Adrenal gland (tissue), 12 donors: Measurements from ENCODE around the gene DNMT1. TPM values are rescaled to one million over a fixed set of nuclear protein-coding genes. Genes with fewer than 3 reads are reported as not detected.

Experiments used
- DNase-seq, 7 donors: peaks; one replicate each; pipeline ENCODE4 v3.0.0-alpha.2; 2019 to 2020
- H3K27ac ChIP-seq, 5 donors: fragments of 200-600 bp; sonication (generic) in 4 of 5; 1 replicate in 3 of 5; 2 replicates in 2 of 5; pipeline versions ENCODE4 v1.5.1 to v1.8.0; 2016 to 2020; ENCODE audit warnings: mild to moderate bottlenecking in 1 of 5
- H3K27me3 ChIP-seq: fragments of 200-600 bp; 2 replicates; pipeline ENCODE4 v1.8.0; 2021
- H3K36me3 ChIP-seq, 2 donors: fragments of 200-600 bp; replicated peaks in 1 of 2; 1 replicate in 1 of 2; 2 replicates in 1 of 2; pipeline versions ENCODE4 v1.5.1 to v1.8.0; 2018 to 2022
- H3K4me1 ChIP-seq, 2 donors: fragments of 200-600 bp; replicated peaks in 1 of 2; 1 replicate in 1 of 2; 2 replicates in 1 of 2; pipeline versions ENCODE4 v1.5.1 to v1.8.0; 2018 to 2021
- H3K4me3 ChIP-seq, 4 donors: fragments of 200-600 bp; sonication (generic) in 3 of 4; one replicate each; pipeline ENCODE4 v1.5.1; 2016 to 2018
- H3K9me3 ChIP-seq, 3 donors: fragments of 200-600 bp; sonication (generic) in 1 of 3; replicated peaks in 1 of 3; 1 replicate in 2 of 3; 2 replicates in 1 of 3; pipeline versions ENCODE4 v1.5.1 to v1.8.0; 2016 to 2021
- POLR2A ChIP-seq, 2 donors: fragments of 450-650 bp; IDR thresholded peaks; one replicate each; pipeline ENCODE4 v1.6.1; 2017; ENCODE audit warnings: antibody characterized with exemption in 2 of 2, mild to moderate bottlenecking in 2 of 2, moderate library complexity in 1 of 2
- WGBS, 4 donors: extraction: QIAGEN DNeasy Blood & Tissue Kit in 2 of 4; methylation state at CpG; one replicate each; pipeline versions ENCODE4 v1.1.5 to v1.1.7; 2013 to 2017; 5-methylcytosine and 5-hydroxymethylcytosine counted together
- intact Hi-C, 2 donors: fragments of 100-400 bp; cut with DNase I; formaldehyde crosslinking; loops; one replicate each; pipeline versions ENCODE4 v1.14.1 to v1.15.0; 2022 to 2023
- polyA plus RNA-seq, 3 donors: library from polyadenylated mRNA; stranded (reverse); fragments of 200-250 nt in 2 of 3; fragments of 350-450 nt in 1 of 3; fragmentation: Illumina TruSeq in 1 of 3; extraction: RNeasy Lipid Tissue Mini Kit (QIAGEN cat#74804) in 1 of 3; gene quantifications; one replicate each; pipeline ENCODE4 v1.2.3, GENCODE V29; 2013 to 2014
- total RNA-seq, 9 donors: library from RNA; depleted of rRNA in 4 of 9; stranded (reverse); fragments of >200 nt in 4 of 9; fragments of 120-200 nt in 1 of 9; fragmentation: NEBNext Ultra II Directional in 1 of 9; extraction: Animal tissue kit (Norgen Biotek cat#: 25700) in 1 of 9; gene quantifications; one replicate each; pipeline versions ENCODE4 v1.1.0 to v1.2.4, GENCODE V29; 2013 to 2023
- TF ChIP-seq, protein P1 (sequence below), 6 experiments: fragments of 450-650 bp in 4 of 6; fragments of 200-600 bp in 2 of 6; sonication (generic) in 1 of 6; IDR thresholded peaks; 1 replicate in 5 of 6; 2 replicates in 1 of 6; pipeline versions ENCODE4 v1.5.1 to v1.8.0; 2016 to 2021; ENCODE audit warnings: antibody characterized with exemption in 6 of 6, mild to moderate bottlenecking in 2 of 6, moderate library complexity in 1 of 6
- donor health status: healthy with polysubstance abuse.
- donor health status: Bipolar disorder and iron deficiency.
- donor health status: DM: yes; HTN: yes; CAD: no.
- donor health status: DM: no; HTN: no; CAD: no.
- donor health status: DM: no; HTN: no; CAD: no.
- donor health status: DM: yes; HTN: yes; CAD: no.

Gene DNMT1
- total and polyA plus RNA-seq, 12 donors = 23.6 to 49.7 (median 36.1) TPM

GRCh38 chr19:10209315-10209714, 14.6 kb upstream of the DNMT1 start:
- H3K27ac ChIP-seq = no peak overlapping the region
- no peak overlapping the region for H3K4me3 ChIP-seq
- H3K36me3 ChIP-seq = no peaks in the 10 kb centered on the region
- TF ChIP-seq, protein P1, sequence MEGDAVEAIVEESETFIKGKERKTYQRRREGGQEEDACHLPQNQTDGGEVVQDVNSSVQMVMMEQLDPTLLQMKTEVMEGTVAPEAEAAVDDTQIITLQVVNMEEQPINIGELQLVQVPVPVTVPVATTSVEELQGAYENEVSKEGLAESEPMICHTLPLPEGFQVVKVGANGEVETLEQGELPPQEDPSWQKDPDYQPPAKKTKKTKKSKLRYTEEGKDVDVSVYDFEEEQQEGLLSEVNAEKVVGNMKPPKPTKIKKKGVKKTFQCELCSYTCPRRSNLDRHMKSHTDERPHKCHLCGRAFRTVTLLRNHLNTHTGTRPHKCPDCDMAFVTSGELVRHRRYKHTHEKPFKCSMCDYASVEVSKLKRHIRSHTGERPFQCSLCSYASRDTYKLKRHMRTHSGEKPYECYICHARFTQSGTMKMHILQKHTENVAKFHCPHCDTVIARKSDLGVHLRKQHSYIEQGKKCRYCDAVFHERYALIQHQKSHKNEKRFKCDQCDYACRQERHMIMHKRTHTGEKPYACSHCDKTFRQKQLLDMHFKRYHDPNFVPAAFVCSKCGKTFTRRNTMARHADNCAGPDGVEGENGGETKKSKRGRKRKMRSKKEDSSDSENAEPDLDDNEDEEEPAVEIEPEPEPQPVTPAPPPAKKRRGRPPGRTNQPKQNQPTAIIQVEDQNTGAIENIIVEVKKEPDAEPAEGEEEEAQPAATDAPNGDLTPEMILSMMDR (IDR thresholded peaks at IDR 0.05) = no peak
- TF ChIP-seq POLR2A (IDR thresholded peaks at IDR 0.05) = no peak
- no peak for DNase-seq
- no peaks in the 10 kb centered on the region for H3K9me3 ChIP-seq
- no peaks in the 10 kb centered on the region for H3K4me1 ChIP-seq
- no peaks in the 10 kb centered on the region for H3K27me3 ChIP-seq
- 46 to 59% (median 48%) methylated on average over 4 of the region's 4 CpGs for WGBS, 4 donors
- intact Hi-C loops = no loop called here

DNA sequence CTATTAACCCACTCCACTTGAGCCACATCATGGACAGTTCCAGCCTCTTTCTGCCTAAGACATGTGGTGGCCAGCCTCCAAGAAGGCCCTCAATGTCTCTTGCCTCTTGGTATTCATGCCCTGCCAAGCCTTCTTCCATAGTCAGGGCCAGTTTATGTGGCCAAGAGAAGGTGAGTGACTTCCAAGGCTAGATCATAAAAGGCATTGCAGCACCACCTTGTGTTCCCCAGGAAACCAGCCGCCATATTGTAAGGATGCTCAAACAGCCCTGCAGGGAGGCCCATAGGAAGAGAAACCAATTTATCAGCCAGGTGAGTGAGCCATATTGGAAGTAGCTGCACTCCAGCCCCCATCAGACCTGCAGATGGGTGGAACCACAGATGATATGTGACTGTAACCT, 12.3 kb upstream of the DNMT1 start:
- Histone ChIP-seq H3K27ac (no peak overlapping the region), H3K4me3 (no peak overlapping the region), H3K4me1 (no peaks in the 10 kb centered on the region), H3K27me3 (no peaks in the 10 kb centered on the region), H3K9me3 (no peaks in the 10 kb centered on the region), H3K36me3 (no peaks in the 10 kb centered on the region)
- 95 to 100% (median 98%) methylated on average over 1 of the region's 1 CpG for WGBS, 4 donors
- no peak for DNase-seq
- intact Hi-C loops = no loop called here
- TF ChIP-seq, protein P1 (IDR thresholded peaks at IDR 0.05) = no peak
- no peak for TF ChIP-seq POLR2A (IDR thresholded peaks at IDR 0.05)

GRCh38 chr19:10206226-10206885, 11.6 kb upstream of the DNMT1 start:
- WGBS, 4 donors = 56 to 67% (median 63%) methylated on average over 6 to 10 of the region's 10 CpGs
- Histone ChIP-seq H3K9me3 (no peaks in the 10 kb centered on the region), H3K4me3 (no peak overlapping the region), H3K4me1 (no peaks in the 10 kb centered on the region), H3K36me3 (no peaks in the 10 kb centered on the region), H3K27me3 (no peaks in the 10 kb centered on the region), H3K27ac (peak overlapping the region in 1 of 5 donors; percentile 3)
- no peak for TF ChIP-seq POLR2A (IDR thresholded peaks at IDR 0.05)
- intact Hi-C loops = no loop called here
- DNase-seq = peak; percentile 61 to 86 (median 79)

GRCh38 chr19:10205636-10206035, 10.9 kb upstream of the DNMT1 start:
- H3K4me3 ChIP-seq = no peak overlapping the region
- intact Hi-C loops = no loop called here
- H3K27me3 ChIP-seq = no peaks in the 10 kb centered on the region
- no peak overlapping the region for H3K27ac ChIP-seq
- H3K4me1 ChIP-seq = no peaks in the 10 kb centered on the region
- no peaks in the 10 kb centered on the region for H3K9me3 ChIP-seq
- TF ChIP-seq, protein P1 (IDR thresholded peaks at IDR 0.05) = no peak
- no peak for TF ChIP-seq POLR2A (IDR thresholded peaks at IDR 0.05)
- 77 to 81% (median 79%) methylated on average over 4 of the region's 4 CpGs for WGBS, 4 donors
- no peaks in the 10 kb centered on the region for H3K36me3 ChIP-seq
- no peak for DNase-seq

GRCh38 chr19:10203686-10204085, 8.9 kb upstream of the DNMT1 start:
- intact Hi-C loops = no loop called here
- no peaks in the 10 kb centered on the region for H3K9me3 ChIP-seq
- no peaks in the 10 kb centered on the region for H3K36me3 ChIP-seq
- H3K4me1 ChIP-seq = no peaks in the 10 kb centered on the region
- 81 to 95% (median 92%) methylated on average over 3 of the region's 3 CpGs for WGBS, 4 donors
- H3K4me3 ChIP-seq = no peak overlapping the region
- no peaks in the 10 kb centered on the region for H3K27me3 ChIP-seq
- no peak for TF ChIP-seq POLR2A (IDR thresholded peaks at IDR 0.05)
- TF ChIP-seq, protein P1 (IDR thresholded peaks at IDR 0.05) = no peak
- H3K27ac ChIP-seq = no peak overlapping the region
- DNase-seq = no peak
